Measurements from ENCODE around the gene PIEZO2. TPM values are rescaled to one million over a fixed set of nuclear protein-coding genes. Genes with fewer than 3 reads are reported as not detected.
A peak's percentile ranks its signal among the peaks of the same experiment; 100 is the strongest.

Gene PIEZO2
- polyA plus RNA-seq, 1 donor from 2014 or later = 0.30 TPM

DNA sequence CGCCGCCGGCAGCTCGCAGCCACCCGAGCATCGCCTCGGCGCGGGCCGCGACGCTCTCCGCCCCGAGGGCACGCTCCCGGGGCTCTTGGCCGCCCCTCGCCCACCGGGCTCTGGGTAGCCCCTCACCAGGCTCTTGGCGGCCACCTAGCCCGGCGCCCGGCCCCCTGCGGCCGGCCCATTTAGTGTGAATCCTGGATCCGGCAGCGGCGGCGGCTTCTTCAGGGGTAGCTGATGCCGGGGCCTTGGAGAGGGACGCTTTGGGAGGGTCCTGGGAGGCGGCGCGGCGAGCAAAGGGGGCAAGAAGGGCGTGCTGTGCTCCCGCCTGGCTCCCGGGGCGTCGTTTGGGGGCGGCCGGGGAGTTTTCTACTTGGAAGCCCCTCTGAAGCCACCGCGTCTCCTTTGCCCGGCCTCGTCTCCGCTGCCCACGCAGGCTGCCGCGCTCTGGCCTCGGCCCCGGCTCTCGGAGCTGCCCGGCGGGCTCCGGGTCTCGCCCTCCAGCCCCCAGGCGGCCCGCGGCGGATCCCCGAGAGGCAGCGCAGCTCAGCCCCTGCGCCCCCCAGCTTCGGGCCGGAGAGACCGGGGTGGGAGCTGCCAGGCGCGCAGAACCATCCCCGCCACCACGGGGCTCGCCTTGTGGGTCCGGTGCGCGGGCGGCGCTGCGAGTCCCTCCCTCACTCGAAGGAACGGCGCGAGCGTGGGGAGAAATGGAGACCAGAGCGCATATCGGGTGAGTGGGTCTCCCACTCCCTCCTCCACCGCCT, 509 bp downstream of the PIEZO2 start:
- H3K4me2 ChIP-seq (ENCODE audit: low read length) = peak overlapping the region; percentile 44
- no peak overlapping the region for H3K27ac ChIP-seq (ENCODE audit: low read length)

GRCh38 chr18:11147962-11148679, 1.2 kb downstream of the PIEZO2 start:
- TF ChIP-seq CTCF (IDR thresholded peaks at IDR 0.05; ENCODE audit: poor library complexity, severe bottlenecking) = no peak
- peak; percentile 11 for TF ChIP-seq EZH2 (IDR thresholded peaks at IDR 0.05; ENCODE audit: borderline replicate concordance, insufficient read depth, low read length, poor library complexity, severe bottlenecking)
- Histone ChIP-seq H4K20me1 (ENCODE audit: insufficient read depth) (no peaks in the 10 kb centered on the region), H2AFZ (ENCODE audit: low read depth, low read length) (no peak overlapping the region), H3K79me2 (replicated peaks; ENCODE audit: insufficient read depth, low read length) (no peaks in the 10 kb centered on the region), H3F3A (ENCODE audit: insufficient read depth, low read length, poor library complexity, severe bottlenecking) (no peaks in the 10 kb centered on the region), H3K27me3 (ENCODE audit: insufficient read depth, low read depth, low read length) (peaks cover 60% of the 10 kb centered on the region), H3K4me3 (ENCODE audit: low read length) (peak overlapping the region; percentile 73), H3K27ac (ENCODE audit: low read length) (no peak overlapping the region), H3K9ac (ENCODE audit: low read length) (no peak overlapping the region), H3K36me3 (ENCODE audit: insufficient read depth, low read length) (no peaks in the 10 kb centered on the region), H3K9me2 (ENCODE audit: insufficient read depth, low read length) (no peaks in the 10 kb centered on the region), H3K9me3 (ENCODE audit: low read length) (peaks cover 3% of the 10 kb centered on the region), H3K4me2 (ENCODE audit: low read length) (no peak overlapping the region)

More for the DNA sequence above, 509 bp downstream of the PIEZO2 start:
- H3K4me3 ChIP-seq (ENCODE audit: low read length) = peak overlapping the region; percentile 73
- H4K20me1 ChIP-seq (ENCODE audit: insufficient read depth) = no peaks in the 10 kb centered on the region
- H3K9ac ChIP-seq (ENCODE audit: low read length) = peak overlapping the region; percentile 16
- no peaks in the 10 kb centered on the region for H3K36me3 ChIP-seq (ENCODE audit: insufficient read depth, low read length)
- H3K27me3 ChIP-seq (ENCODE audit: insufficient read depth, low read depth, low read length) = peaks cover 60% of the 10 kb centered on the region
- H3K9me3 ChIP-seq (ENCODE audit: low read length) = peaks cover 3% of the 10 kb centered on the region
- no peak for TF ChIP-seq EP300 (conservative IDR thresholded peaks at IDR 0.05; ENCODE audit: poor library complexity, severe bottlenecking)
- TF ChIP-seq POLR2AphosphoS5 (IDR thresholded peaks at IDR 0.05) = no peak
- no peak for TF ChIP-seq RAD21 (conservative IDR thresholded peaks at IDR 0.05)
- TF ChIP-seq TAF1 (IDR thresholded peaks at IDR 0.05; ENCODE audit: low read depth) = no peak
- TF ChIP-seq REST (IDR thresholded peaks at IDR 0.05; ENCODE audit: borderline replicate concordance) = no peak
- TF ChIP-seq EZH2 (IDR thresholded peaks at IDR 0.05; ENCODE audit: borderline replicate concordance, insufficient read depth, low read length, poor library complexity, severe bottlenecking) = no peak
- no peak for TF ChIP-seq MXI1 (conservative IDR thresholded peaks at IDR 0.05; ENCODE audit: poor library complexity, severe bottlenecking)
- no peak for TF ChIP-seq SMC3 (conservative IDR thresholded peaks at IDR 0.05; ENCODE audit: poor library complexity)
- H3K79me2 ChIP-seq (replicated peaks; ENCODE audit: insufficient read depth, low read length) = no peaks in the 10 kb centered on the region
- H3K9me2 ChIP-seq (ENCODE audit: insufficient read depth, low read length) = no peaks in the 10 kb centered on the region
- H2AFZ ChIP-seq (ENCODE audit: low read depth, low read length) = no peak overlapping the region
- H3F3A ChIP-seq (ENCODE audit: insufficient read depth, low read length, poor library complexity, severe bottlenecking) = no peaks in the 10 kb centered on the region
